GM18511 (cell line): ENCODE data around the gene GCK.

Experiments
- ATAC-seq: cut with Tn5 transposase; IDR thresholded peaks from one replicate; pipeline ENCODE4 v1.9.1; 2021; ENCODE audit warnings: mild to moderate bottlenecking, moderate library complexity; ENCODE audit not compliant: unreplicated experiment

The GCK gene

GRCh38 chr7:44108768-44109750 lies 80.2 kb downstream of the GCK start:
- ATAC-seq = no peak

DNA sequence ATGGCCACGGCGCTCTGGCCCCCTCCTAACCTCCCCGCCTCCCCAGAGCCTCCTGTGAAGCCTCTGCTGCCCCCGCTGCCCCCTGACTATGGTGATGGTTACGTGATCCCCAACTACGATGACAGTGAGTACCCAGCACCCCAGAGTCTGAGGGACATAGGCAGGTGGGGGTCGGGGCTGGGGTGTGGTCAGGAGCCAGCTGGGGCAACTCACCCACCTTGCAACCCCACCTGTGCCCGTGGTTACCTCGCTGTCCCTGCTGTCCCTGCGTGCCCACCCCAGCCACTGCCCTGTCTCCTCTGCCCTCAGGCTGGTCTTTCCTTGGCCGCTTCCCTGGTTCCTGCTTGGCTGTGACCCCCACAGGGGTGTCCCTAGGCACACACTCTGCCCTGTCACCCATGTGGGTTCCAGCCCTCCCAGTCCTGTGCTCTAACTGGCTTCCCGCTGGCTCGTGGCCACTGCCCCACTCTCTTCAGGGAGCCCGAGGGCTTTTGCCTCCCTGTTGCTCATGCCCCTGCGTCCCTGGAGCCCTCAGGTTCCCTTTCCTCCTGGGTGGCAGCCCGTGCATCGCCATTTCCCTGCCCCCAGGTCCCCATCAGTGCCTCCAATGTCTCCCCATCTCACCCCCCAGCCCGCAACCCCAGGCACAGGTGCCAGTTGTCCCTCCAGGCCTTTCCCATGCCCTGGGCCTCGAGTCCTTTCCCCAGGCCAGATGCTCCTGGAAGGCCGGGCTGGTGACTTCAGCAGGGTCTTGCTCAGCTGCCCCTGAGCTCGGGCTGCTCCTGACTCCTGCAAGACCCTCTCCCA lies 81.1 kb downstream of the GCK start:
- no peak for ATAC-seq

DNA sequence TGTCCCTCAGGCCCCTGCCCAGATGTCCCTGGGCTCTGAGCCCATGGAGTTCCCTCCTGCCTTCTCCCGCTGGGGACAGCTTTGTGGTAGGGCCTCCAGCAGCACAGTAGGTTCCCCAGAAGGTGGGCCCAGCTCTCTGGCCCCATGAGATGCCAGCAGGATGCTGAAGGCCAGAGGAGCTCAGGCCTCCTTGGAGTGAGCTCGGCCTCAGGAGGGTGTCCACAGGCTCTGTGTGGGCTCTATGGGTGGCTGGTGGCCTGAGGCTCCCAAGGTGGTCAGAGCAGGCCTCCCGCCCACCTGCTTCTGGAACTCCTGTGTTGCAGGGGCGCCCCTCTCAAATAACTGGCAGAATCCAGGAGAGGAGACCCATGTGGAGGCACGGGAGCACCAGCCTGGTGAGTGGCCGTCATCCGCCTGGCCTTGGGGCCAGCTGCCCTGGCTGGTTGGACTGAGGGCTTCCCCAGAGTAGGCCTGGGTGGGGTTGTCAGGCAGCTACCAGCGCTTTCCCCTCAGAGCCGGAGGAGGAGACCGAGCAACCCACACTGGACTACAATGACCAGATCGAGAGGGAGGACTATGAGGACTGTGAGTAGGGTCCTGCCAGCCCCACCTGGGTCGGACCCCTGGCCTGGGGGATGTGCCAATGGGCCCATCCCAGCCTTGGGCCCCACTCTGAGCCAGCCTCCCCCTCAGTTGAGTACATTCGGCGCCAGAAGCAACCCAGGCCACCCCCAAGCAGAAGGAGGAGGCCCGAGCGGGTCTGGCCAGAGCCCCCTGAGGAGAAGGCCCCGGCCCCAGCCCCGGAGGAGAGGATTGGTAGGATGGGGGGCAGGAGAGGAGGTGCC lies 81.9 kb downstream of the GCK start:
- ATAC-seq = no peak

- ATAC-seq = no peak
Observed at GRCh38 chr7:44106311-44107065, 82.8 kb downstream of the GCK start.

GRCh38 chr7:44105832-44106231 lies 83.4 kb downstream of the GCK start:
- ATAC-seq = no peak

DNA sequence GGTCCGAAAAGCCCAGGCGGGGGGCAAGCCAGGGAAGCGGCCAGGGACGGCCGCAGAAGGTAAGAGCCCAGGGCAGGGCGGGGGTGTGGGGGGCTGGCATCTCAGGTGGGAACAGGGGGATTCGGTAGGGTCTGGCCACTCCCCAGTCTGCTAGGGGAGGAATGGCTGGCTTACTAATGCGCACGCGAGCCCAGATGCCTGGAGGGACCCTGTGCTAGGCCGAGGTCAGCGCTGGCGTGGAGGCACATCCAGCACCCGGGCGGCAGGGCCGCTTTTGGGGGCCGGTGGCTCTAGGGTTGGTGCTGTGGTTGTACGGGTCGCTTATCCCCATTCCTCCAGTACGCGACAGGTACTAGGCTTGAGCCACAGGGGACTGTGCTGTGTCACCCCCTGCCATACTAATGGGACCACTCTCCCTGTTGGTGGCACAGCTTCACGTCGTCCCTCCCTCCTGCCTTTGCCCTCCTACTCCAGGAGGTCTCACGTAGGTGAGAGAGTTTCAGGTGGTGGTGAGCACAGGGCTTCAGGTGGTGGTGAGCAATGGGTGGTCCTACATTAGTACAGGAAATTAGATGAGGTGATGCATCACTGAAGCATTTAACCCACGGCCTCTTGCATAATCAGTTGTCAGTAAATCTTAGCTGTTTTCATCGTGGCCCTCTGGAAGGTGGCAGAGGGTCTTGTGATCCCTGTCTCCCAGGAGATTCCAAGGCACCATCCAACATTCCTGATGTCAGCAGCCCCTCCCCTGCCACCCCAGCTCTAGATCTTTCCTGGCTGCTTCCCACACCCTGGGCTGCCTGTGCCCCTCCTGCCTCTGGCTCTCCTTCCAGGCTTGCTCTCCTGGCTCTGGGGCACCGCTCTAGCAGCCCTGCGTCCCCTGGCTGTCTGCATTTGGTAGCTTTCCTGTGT lies 84.1 kb downstream of the GCK start:
- no peak for ATAC-seq

DNA sequence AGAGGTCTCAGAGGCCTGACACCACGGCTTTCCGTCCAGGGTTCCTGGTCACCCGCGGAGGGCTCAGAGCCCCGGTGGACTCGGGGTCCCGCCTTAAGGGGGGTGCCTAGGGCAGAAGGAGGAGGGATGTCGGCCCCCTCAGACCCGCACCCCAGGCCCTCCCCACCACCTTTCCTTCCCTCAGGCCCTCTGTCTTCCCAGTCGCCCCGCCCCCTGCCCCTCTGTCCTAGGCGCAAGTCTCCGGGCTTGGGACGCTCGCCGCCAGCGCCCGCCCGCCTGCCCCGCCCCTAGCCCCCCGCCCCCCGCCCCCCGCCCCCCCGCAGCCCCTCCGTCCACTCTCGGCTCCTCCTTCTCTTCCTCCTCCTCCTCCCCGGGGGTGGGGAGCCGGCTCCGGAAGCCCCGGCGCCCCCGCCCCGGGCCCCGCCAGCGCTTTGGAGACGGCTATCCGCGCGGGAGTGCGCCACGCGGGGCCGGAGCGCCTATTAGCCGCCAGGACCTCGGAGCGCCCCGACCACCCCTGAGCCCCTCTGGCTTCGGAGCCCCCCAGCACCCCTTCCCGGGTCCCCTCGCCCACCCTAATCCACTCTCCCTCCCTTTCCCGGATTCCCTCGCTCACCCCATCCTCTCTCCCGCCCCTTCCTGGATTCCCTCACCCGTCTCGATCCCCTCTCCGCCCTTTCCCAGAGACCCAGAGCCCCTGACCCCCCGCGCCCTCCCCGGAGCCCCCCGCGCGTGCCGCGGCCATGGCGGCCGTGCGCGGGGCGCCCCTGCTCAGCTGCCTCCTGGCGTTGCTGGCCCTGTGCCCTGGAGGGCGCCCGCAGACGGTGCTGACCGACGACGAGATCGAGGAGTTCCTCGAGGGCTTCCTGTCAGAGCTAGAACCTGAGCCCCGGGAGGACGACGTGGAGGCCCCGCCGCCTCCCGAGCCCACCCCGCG lies 85.0 kb downstream of the GCK start, which contains the start of gene AEBP1:
Gene AEBP1 (plus strand): TSS at position 423 of the 937 bp plus-strand sequence. CDS start 321 bp downstream, at position 744.
- ATAC-seq = no peak

GRCh38 chr7:44103566-44103922 lies 85.7 kb downstream of the GCK start:
- ATAC-seq = no peak

GRCh38 chr7:44102846-44103565 lies 86.2 kb downstream of the GCK start:
- ATAC-seq = no peak

DNA sequence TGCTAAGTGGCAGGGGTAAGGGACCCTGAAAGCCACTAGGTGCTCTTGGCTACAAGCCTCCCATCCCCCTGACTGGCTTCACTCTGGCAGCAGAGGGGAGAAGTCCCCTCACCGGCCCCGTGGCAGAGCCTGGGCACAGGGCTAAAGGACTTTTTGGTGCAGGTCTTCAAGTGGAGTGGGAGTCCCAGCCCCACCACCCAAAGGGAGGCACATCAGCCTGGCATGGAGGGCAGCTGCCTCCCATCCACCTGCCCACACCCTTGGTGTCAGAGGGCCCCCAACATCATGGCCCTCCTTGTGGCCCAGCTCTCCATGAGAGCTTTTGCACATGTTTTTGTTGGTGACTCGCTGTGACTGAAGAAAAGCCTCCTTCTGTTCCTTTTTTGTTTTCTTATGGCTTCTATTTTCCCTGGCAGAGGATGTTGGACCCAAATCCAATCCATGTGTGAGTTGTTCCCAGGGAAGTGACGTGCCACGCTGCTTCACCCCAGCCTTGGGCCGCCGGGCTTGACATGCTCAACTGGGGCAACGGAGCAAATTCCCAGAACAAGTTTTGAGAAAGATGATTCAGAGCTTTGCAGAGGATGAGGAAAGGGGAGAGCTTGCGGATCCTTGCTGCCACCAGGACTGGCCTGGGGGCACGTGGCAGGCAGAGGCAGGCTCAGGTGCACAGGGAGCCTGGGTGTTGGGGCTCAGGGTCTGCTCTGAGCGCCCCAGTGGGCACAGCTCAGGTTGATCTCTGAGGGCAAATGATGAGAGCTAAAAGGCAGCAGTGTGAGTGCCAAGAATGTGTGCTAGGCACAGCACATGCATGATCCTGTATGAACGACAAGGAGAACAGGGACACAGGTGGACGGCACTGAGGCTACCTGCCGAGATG lies 87.0 kb downstream of the GCK start:
- ATAC-seq = no peak

DNA sequence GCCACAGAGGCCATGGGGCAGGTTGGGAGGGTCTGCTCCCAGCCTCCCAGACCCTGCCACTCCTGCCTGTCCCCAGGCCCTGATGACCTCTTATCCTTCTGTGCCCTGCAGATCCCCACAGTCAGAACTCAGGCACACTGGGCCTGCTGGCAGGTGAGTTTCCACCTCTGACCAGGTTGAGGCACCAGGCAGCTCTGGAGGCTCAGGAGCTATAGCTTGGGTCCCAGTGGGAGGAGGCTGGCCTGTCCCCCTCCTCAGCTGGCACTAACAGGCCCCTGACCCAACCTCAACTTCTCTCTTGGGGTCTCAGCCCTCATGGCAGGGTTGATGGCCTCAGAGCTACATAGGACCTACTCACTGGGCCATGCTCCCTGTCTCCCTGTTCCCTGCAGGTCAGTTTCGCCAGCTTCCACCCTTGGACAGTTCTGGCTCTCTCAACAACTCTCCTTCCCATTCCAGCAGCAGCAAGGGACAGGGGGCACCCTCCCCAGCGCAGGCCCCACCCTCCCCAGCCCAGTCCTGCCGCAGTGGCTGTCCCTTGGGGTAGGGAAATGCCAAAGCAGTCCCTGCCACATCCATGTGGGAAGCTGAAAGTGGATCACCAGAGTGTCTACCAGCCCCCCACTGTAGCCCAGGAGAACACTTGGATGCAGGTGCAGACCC lies 87.8 kb downstream of the GCK start:
- no peak for ATAC-seq

GRCh38 chr7:44100458-44101302 lies 88.6 kb downstream of the GCK start:
- ATAC-seq = no peak

GRCh38 chr7:44099669-44100068 lies 89.6 kb downstream of the GCK start:
- no peak for ATAC-seq

DNA sequence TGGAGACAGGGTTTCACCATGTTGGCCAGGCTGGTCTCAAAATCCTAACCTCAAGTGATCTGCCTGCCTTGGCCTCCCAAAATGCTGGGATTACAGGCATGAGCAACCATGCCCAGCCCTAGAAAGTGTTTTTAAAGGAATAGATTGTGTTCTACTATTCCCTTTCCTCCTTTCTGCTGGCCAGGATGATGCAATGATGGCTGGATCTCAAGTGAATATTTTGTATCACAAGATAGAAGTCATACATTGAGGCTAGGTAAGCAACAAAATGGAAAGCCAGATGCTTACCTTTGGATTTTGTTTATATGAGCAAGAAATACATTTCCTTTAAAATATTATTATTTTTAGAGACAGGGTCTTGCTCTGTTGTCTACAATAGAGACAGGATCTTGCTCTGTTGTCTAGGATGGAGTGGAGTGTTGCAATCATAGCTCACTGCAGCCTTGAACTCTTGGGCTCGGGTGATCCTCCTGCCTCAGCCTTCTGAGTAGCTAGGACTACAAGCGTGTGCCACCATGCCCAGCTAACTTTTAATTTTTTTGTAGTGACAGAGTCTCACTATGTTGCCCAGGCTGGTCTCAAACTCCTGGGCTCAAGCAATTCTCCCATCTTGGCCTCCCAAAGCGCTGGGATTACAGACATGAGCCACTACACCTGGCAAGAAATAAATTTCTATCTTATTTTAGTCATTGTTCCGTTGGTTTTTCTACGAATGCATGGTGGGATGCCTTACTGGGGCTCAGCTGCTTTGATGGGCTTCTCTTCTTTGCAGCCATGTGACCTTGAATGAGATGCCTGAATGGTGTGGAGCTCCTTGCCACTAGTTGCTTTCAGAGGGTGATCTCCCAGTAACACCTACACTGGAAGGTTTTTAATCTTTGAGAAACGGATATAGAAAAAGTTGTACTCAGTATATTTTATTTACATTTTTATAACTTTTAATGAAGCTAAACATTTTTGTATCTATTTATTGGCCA lies 90.9 kb downstream of the GCK start:
- ATAC-seq = no peak
